ENCODE results near the gene SLC9C2.
"Not testable (repeated sequence)": the region's sequence is repeated elsewhere in the genome, so short reads cannot be mapped to it uniquely, and the experiment has no call there.

DNA sequence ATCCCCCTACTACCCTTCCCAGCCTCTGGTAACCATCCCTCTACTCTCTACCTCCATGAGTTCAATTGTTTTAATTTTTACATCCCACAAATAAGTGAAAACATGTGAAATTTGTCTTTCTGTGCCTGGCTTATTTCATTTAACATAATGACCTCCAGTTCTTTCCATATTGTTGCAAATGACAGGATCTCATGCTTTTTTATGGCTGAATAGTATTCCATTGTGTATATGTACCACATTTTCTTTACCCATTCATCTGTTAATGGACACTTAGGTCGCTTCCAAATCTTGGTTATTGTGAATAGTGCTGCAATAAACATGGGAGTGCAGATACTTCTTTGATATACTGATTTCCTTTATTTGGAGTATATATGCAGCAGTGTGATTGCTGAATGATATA lies 39.0 kb downstream of the SLC9C2 start:
- TF ChIP-seq, protein P1, sequence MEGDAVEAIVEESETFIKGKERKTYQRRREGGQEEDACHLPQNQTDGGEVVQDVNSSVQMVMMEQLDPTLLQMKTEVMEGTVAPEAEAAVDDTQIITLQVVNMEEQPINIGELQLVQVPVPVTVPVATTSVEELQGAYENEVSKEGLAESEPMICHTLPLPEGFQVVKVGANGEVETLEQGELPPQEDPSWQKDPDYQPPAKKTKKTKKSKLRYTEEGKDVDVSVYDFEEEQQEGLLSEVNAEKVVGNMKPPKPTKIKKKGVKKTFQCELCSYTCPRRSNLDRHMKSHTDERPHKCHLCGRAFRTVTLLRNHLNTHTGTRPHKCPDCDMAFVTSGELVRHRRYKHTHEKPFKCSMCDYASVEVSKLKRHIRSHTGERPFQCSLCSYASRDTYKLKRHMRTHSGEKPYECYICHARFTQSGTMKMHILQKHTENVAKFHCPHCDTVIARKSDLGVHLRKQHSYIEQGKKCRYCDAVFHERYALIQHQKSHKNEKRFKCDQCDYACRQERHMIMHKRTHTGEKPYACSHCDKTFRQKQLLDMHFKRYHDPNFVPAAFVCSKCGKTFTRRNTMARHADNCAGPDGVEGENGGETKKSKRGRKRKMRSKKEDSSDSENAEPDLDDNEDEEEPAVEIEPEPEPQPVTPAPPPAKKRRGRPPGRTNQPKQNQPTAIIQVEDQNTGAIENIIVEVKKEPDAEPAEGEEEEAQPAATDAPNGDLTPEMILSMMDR (IDR thresholded peaks at IDR 0.05), result not testable (repeated sequence)
- TF ChIP-seq, protein P2, sequence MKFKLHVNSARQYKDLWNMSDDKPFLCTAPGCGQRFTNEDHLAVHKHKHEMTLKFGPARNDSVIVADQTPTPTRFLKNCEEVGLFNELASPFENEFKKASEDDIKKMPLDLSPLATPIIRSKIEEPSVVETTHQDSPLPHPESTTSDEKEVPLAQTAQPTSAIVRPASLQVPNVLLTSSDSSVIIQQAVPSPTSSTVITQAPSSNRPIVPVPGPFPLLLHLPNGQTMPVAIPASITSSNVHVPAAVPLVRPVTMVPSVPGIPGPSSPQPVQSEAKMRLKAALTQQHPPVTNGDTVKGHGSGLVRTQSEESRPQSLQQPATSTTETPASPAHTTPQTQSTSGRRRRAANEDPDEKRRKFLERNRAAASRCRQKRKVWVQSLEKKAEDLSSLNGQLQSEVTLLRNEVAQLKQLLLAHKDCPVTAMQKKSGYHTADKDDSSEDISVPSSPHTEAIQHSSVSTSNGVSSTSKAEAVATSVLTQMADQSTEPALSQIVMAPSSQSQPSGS (CRISPR knock-in tag; IDR thresholded peaks at IDR 0.05; ENCODE audit: borderline replicate concordance, low read depth), result not testable (repeated sequence)
- TF ChIP-seq, protein P3, sequence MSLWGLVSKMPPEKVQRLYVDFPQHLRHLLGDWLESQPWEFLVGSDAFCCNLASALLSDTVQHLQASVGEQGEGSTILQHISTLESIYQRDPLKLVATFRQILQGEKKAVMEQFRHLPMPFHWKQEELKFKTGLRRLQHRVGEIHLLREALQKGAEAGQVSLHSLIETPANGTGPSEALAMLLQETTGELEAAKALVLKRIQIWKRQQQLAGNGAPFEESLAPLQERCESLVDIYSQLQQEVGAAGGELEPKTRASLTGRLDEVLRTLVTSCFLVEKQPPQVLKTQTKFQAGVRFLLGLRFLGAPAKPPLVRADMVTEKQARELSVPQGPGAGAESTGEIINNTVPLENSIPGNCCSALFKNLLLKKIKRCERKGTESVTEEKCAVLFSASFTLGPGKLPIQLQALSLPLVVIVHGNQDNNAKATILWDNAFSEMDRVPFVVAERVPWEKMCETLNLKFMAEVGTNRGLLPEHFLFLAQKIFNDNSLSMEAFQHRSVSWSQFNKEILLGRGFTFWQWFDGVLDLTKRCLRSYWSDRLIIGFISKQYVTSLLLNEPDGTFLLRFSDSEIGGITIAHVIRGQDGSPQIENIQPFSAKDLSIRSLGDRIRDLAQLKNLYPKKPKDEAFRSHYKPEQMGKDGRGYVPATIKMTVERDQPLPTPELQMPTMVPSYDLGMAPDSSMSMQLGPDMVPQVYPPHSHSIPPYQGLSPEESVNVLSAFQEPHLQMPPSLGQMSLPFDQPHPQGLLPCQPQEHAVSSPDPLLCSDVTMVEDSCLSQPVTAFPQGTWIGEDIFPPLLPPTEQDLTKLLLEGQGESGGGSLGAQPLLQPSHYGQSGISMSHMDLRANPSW (CRISPR knock-in tag; conservative IDR thresholded peaks at IDR 0.05; ENCODE audit: low read depth), result not testable (repeated sequence)
- TF ChIP-seq, protein P4, sequence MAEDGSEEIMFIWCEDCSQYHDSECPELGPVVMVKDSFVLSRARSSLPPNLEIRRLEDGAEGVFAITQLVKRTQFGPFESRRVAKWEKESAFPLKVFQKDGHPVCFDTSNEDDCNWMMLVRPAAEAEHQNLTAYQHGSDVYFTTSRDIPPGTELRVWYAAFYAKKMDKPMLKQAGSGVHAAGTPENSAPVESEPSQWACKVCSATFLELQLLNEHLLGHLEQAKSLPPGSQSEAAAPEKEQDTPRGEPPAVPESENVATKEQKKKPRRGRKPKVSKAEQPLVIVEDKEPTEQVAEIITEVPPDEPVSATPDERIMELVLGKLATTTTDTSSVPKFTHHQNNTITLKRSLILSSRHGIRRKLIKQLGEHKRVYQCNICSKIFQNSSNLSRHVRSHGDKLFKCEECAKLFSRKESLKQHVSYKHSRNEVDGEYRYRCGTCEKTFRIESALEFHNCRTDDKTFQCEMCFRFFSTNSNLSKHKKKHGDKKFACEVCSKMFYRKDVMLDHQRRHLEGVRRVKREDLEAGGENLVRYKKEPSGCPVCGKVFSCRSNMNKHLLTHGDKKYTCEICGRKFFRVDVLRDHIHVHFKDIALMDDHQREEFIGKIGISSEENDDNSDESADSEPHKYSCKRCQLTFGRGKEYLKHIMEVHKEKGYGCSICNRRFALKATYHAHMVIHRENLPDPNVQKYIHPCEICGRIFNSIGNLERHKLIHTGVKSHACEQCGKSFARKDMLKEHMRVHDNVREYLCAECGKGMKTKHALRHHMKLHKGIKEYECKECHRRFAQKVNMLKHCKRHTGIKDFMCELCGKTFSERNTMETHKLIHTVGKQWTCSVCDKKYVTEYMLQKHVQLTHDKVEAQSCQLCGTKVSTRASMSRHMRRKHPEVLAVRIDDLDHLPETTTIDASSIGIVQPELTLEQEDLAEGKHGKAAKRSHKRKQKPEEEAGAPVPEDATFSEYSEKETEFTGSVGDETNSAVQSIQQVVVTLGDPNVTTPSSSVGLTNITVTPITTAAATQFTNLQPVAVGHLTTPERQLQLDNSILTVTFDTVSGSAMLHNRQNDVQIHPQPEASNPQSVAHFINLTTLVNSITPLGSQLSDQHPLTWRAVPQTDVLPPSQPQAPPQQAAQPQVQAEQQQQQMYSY (CRISPR knock-in tag; IDR thresholded peaks at IDR 0.05), result not testable (repeated sequence)
- TF ChIP-seq, protein P5, sequence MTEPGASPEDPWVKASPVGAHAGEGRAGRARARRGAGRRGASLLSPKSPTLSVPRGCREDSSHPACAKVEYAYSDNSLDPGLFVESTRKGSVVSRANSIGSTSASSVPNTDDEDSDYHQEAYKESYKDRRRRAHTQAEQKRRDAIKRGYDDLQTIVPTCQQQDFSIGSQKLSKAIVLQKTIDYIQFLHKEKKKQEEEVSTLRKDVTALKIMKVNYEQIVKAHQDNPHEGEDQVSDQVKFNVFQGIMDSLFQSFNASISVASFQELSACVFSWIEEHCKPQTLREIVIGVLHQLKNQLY (CRISPR knock-in tag; IDR thresholded peaks at IDR 0.05), result not testable (repeated sequence)
- TF ChIP-seq ESRRA (CRISPR knock-in tag; IDR thresholded peaks at IDR 0.05; ENCODE audit: borderline replicate concordance), result not testable (repeated sequence)
- TF ChIP-seq, protein P6, sequence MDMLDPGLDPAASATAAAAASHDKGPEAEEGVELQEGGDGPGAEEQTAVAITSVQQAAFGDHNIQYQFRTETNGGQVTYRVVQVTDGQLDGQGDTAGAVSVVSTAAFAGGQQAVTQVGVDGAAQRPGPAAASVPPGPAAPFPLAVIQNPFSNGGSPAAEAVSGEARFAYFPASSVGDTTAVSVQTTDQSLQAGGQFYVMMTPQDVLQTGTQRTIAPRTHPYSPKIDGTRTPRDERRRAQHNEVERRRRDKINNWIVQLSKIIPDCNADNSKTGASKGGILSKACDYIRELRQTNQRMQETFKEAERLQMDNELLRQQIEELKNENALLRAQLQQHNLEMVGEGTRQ (CRISPR knock-in tag; IDR thresholded peaks at IDR 0.05), result not testable (repeated sequence)
